Middle frontal gyrus (tissue), 1 donor: ENCODE data around the gene ANKRD34A.
"Not testable (repeated sequence)": the region's sequence is repeated elsewhere in the genome, so short reads cannot be mapped to it uniquely, and the experiment has no call there.

ENCODE experiments used
- DNase-seq: peaks from one replicate; pipeline ENCODE4 v3.0.0-alpha.2; 2015; ENCODE audit warnings: low spot score; ENCODE audit errors: extremely low spot score

The ANKRD34A gene

DNA sequence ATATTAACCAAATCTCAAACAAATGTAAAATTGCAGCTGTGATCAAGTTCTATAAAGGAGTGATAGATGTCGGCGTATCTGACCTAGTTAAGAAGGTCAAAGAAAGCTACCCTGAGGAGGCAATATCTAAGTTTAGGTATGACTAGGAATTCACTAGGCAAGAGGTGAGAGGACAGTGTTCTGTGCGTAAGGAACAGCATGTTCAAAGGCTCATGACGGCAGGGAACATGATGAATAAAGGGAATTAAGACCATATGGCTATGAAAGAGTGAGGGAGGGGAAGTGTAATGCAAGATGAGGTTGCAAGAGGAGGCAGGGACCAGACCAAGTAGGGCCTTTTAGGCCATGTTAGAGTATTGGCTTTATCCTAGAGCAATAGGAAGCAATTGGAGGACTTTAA lies 15.2 kb downstream of the ANKRD34A start:
- no peak for DNase-seq

DNA sequence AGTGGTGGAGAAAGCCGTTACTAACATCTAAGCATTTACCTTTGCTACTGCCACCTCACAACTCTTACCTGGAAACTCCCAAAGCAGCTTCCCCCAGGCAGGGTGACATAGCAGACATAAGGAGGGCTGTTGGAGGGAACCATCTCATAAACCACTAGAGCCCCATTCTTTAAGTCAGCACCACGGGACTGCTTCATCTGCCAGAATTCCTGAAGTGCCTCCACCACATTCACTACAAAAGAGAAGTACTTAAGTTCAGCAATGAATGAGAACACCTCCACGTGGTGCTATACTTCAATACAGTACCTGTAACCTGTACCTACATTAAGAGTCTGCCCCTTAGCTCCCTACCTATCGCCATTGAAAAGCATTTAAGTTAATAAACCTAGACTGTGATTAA lies 16.8 kb downstream of the ANKRD34A start:
- no peak for DNase-seq

- no peak for DNase-seq
These were observed 17.8 kb downstream of the ANKRD34A start for GRCh38 chr1:145946477-145946986.

DNA sequence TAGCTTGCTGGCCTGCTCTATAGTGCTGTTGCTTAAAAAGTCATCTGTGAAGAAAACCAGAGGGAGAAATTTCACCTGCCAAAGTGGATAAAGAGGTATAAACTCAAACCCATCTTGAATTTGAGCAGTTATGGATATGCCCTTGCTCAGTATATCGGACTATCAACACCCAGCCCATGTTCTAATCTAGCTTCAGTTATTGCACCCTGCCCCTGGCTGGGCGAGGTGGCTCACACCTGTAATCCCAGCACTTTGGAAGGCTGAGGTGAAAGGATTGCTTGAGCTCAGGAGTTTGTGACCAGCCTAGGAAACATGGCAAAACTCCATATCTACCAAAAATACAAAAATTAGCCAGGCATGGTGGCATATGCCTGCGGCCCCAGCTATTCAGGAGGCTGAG lies 19.8 kb downstream of the ANKRD34A start:
- no peak for DNase-seq

DNA sequence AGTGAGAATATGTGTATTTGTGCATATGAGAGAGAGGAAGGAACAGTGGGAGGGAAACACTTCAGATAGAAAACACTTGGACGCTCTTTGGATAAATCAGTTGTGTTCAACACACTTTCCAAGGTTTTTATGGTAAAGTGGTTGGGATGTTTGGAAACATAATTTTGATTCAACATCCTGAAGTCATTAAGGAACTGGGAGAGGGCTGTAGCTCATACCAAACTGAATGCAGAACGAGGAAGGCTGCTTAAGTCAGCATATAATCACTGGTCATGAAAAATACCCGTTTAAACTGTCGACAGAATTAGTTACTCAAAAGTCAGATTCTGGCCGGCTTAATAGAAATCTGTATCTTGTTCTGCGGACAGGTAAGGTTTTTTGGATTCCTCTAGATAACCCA lies 21.5 kb downstream of the ANKRD34A start:
- DNase-seq, result no peak

GRCh38 chr1:145942405-145942804 lies 22.0 kb downstream of the ANKRD34A start:
- no peak for DNase-seq

- no peak for DNase-seq
These were observed 26.9 kb downstream of the ANKRD34A start for GRCh38 chr1:145937436-145937835.

DNA sequence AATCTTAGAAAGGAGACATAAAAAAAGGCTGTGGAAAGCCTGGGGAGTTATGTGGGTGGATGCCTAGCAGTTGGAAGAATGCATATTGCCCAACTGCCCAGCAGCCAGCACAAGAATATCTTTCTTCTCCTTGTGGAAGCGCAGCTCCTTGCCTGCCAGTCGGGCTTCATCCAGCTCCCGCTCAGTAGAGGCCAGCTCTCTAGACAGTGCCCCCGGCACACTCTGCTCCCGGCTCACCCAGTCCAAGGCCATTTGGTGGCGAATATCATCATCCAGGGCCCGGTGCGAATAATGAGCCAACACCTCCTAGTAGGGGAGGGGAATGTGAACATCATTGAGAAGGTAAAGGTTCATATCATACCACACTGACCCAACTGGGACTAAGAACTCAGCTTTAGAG lies 28.1 kb downstream of the ANKRD34A start:
- DNase-seq, result no peak

- DNase-seq, result no peak
These were observed 28.7 kb downstream of the ANKRD34A start for GRCh38 chr1:145935708-145936107.

DNA sequence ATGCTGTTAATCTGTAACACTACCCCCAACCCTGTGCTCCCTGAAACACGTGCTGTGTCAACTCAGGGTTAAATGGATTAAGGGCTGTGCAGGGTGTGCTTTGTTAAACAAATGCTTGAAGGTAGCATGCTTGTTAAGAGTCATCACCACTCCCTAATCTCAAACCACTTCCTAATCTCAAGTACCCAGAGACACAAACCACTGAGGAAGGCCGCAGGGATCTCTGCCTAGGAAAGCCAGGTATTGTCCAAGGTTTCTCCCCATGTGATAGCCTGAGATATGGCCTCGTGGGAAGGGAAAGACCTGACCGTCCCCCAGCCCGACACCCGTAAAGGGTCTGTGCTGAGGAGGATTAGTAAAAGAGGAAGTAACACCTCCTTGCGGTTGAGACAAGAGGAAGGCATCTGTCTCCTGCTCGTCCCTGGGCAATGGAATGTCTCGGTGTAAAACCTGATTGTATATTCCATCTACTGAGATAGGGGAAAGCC lies 31.8 kb downstream of the ANKRD34A start:
- DNase-seq, result not testable (repeated sequence)

- no peak for DNase-seq
These were observed 36.3 kb downstream of the ANKRD34A start for GRCh38 chr1:145927916-145928643.

GRCh38 chr1:145927063-145927886 lies 37.1 kb downstream of the ANKRD34A start, which contains the start of gene RBM8A:
TSS of gene RBM8A (minus strand) at chr1:145927484. CDS start at chr1:145927426, 58 bp downstream.
- DNase-seq, result peak; percentile 94

DNA sequence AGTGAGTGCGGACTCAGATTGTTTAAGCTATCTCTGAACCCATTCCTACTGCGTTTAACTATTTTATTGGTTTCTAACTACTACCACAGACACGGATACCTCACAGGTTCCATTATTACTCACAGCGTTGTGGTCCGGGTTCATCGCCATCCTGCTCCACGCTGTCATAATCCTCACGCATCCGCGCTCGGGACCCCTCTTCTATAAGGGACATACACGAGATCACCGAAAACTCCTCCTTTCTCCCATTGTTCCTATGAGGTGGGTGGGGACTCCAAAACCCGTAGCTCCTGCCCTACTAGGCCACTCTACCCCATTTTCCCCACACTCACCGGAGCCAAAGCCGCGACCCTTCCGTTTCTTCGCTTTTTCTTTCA lies 37.7 kb downstream of the ANKRD34A start:
- no peak for DNase-seq

- no peak for DNase-seq
These were observed 42.1 kb downstream of the ANKRD34A start for GRCh38 chr1:145922266-145922665.

DNA sequence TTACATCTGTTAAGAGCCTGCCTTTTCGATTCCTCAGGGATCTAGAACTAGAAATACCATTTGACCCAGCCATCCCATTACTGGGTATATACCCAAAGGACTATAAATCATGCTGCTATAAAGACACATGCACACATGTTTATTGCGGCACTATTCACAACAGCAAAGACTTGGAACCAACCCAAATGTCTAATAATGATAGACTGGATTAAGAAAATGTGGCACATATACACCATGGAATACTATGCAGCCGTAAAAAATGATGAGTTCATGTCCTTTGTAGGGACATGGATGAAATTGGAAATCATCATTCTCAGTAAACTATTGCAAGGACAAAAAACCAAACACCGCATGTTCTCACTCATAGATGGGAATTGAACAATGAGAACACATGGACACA lies 44.1 kb downstream of the ANKRD34A start:
- not testable (repeated sequence) for DNase-seq

DNA sequence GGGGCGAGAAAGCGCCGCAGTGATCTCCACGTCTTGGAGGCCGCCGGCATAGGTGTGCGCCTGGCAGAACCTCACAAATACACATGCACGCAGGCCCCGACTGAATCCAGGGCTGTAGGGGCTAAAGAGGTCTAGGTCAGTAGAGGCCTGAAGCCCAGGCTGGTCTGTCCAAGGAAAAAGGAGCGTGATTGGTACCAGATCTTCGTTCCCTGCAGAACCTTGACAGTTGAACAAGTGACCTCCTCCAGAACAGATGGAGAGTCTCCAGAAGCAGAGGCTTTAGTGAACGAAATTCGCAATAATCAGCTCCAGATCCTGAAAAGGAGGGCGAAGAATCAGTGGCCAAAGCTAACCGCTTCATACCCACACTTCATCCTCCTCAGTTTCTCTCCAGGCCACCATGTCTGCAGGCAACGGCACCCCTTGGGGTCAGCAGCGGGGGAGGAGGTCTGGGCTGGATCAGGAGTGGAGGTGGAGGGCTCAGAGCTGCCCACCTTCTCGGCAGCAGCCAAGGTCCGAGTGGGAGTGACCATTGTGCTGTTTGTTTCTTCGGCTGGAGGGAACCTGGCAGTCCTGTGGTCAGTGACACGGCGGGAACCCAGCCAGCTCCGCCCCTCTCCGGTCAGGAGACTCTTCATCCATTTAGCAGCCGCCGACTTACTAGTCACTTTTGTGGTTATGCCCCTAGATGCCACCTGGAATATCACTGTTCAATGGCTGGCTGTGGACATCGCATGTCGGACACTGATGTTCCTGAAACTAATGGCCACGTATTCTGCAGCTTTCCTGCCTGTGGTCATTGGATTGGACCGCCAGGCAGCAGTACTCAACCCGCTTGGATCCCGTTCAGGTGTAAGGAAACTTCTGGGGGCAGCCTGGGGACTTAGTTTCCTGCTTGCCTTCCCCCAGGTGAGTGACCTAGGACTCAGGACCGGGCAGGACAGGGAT lies 45.1 kb downstream of the ANKRD34A start:
- DNase-seq, result no peak

DNA sequence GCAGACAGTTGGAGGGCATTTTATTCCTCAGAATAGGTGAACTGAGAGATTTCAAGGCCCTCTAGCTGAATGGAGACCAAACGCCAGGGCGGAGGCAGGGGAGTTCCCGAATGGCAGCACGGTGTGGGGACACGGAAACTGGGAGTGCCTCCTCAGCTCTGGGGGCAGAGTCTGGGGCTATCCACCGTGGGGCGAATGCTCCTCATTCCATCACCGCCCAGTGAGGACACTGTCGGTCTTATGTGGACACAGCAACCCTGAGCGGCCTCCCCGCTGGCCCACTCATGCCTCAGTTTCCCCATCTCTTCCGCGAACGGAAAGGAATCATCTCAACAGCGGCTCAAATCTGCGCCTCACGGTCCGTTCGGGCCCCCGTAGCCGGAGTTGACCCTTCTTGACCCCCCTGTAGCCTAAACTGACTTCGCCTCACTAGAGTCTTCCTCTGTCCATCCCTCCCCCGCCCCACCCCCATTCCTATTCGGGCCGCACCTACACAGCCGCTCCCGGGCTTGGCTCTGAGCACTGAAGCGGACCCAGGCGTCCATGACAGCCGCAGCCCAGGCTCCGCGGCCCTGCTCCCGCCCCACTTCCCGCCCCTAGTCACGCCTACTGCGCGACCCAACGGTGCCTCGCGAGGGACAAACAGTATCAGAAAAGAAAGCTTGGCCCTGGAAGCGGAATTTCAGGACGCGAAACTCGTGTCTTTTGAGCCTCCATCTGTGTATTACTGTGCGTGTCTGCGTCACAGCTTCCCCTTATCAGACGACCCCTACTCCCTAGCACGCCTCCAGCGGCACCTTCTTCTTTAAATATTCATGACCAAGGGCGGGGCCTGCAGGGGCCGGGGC lies 46.0 kb downstream of the ANKRD34A start, which contains the start of gene PEX11B:
TSS of gene PEX11B (minus strand) at position 574 of the 848 bp plus-strand sequence. CDS start at position 545, 29 bp downstream.
- DNase-seq, result peak; percentile 86

DNA sequence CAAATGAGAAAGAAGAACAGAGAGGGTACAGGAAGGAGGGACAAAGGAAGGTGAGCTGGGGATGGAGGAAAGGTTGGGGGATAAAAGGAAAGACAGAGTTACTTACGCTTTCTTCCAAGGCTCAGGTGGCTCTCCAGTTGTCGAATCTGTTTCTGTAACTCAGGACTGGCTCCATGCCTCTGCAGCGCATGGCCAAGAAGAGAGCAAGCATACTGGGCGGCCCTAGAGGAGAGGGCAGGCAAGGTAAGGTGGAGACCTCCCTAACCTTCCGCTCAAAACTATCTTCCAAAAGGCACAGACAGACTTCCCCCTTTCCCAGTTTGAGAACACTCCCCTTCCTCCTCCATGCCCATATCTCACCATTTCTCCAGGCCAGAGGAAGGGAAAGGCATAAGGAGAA lies 46.8 kb downstream of the ANKRD34A start:
- no peak for DNase-seq

DNA sequence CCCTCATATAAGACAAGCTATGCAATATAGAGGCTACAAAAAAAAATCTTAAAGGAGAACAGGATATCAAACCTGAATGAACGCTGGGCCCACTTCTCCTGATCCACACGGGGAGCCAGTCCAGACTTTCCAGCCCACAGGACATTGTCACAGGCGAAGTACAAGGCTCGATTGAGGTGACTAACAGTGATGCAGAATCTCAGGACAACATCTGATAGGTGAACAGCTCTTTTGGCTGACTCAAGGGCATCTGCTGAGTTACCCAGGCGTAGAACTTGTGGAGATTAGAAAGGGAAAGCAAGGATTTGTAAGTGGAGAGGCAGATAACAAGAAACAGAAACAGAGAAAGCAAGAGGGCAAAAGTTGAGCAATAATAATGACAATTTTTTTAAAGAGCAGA lies 47.6 kb downstream of the ANKRD34A start:
- no peak for DNase-seq

- DNase-seq, result no peak
These were observed 52.2 kb downstream of the ANKRD34A start for GRCh38 chr1:145912128-145912641.
